ENCODE results near the gene HIVEP3. TPM values are rescaled to one million over a fixed set of nuclear protein-coding genes. Genes with fewer than 3 reads are reported as not detected.

The HIVEP3 gene
- total and polyA plus RNA-seq, 2 of the 13 experiments (the other 11 are each of a cell fraction or from before 2014, with no cell fraction given), result 0.05 TPM; not detected in 1

DNA sequence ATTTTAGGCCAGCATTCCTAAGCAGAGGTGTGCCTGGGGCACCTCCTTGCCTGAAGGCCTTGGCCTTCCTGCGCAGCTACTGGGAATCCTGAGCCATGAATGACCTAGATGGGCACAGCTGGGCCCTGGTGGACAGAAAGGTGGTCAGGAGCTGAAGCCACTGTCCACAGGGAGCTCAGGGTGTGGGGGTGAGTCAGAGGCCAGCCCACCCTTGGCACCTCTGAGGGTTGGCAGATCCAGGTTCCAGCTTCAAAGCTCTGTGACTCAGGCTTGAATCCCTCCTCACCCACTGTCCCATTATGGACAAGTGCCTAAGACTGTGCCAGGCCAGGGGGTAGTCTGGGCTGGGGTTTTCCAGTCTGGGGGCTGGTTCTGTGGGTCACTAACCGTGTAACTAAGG lies 427.8 kb downstream of the HIVEP3 start:
- no TSS peak for BruUV-seq (replicated peaks)
- H4K20me1 ChIP-seq (ENCODE audit: insufficient read depth, low read length), result no peaks in the 10 kb centered on the region
- CTCF ChIA-PET (ENCODE audit: low intra/inter-chr PET ratio, low total read pairs), result no interaction called here
- H3K27me3 ChIP-seq (ENCODE audit: control insufficient read depth in 1 of 2, insufficient read depth in 2 of 2, low read length in 2 of 2), result peaks cover 0 to 11% of the 10 kb centered on the region in 2 experiments; a peak in 3 of 5 replicates
- POLR2A ChIA-PET, result no interaction called here
- intact Hi-C loops (cut with micrococcal nuclease; ENCODE audit: unreplicated experiment) (no loop called here), in situ Hi-C loops (cut with HindIII; ENCODE audit: extremely low pct_ligation_motif_present, low pct_unique_long_range_greater_than_20kb) (no loop called here)
- DNase-seq (ENCODE audit: low spot score) (no peak), FAIRE-seq (no peak), ATAC-seq (no peak)
- no peaks in the 10 kb centered on the region for H3K79me2 ChIP-seq (ENCODE audit: insufficient read depth, low read length)
- no peaks in the 10 kb centered on the region for H3K36me3 ChIP-seq (replicated peaks in 1 of 2; ENCODE audit: control insufficient read depth in 1 of 2, insufficient read depth in 2 of 2, low read length in 2 of 2)
- H3K9ac ChIP-seq (ENCODE audit: insufficient read depth, low read depth, low read length), result no peak overlapping the region
- 0% methylated on average over 1 of the region's 2 CpGs for WGBS (ENCODE audit: low lambda C conversion rate)
- no peaks in the 10 kb centered on the region for H3K9me3 ChIP-seq (ENCODE audit: low read length)
- no peak overlapping the region for H3K4me2 ChIP-seq (ENCODE audit: low read depth, low read length)
- no peak overlapping the region for H2AFZ ChIP-seq (ENCODE audit: low read length)
- no peaks in the 10 kb centered on the region for H3K4me1 ChIP-seq (ENCODE audit: insufficient read depth, low read length)
- H3K27ac ChIP-seq (ENCODE audit: extremely low read length, insufficient read depth, low read length), result no peak overlapping the region
- no peak overlapping the region for H3K4me3 ChIP-seq (replicated peaks in 1 of 3; ENCODE audit: insufficient read depth in 1 of 3, low read depth in 2 of 3, low read length in 3 of 3)
- TF ChIP-seq TBX2 (CRISPR knock-in tag; IDR thresholded peaks at IDR 0.05; ENCODE audit: borderline replicate concordance) (no peak), CREB1 (IDR thresholded peaks at IDR 0.05) (no peak), CREB1 (CRISPR knock-in tag; IDR thresholded peaks at IDR 0.05) (no peak), MYC (CRISPR knock-in tag; IDR thresholded peaks at IDR 0.05; ENCODE audit: borderline replicate concordance) (no peak), TEAD2 (CRISPR knock-in tag; IDR thresholded peaks at IDR 0.05) (no peak), IRF2 (CRISPR knock-in tag; IDR thresholded peaks at IDR 0.05) (no peak), HDAC1 (CRISPR knock-in tag; IDR thresholded peaks at IDR 0.05) (no peak), ZNF780A (CRISPR knock-in tag; IDR thresholded peaks at IDR 0.05) (no peak), ISX (CRISPR knock-in tag; conservative IDR thresholded peaks at IDR 0.05) (no peak), ZBTB3 (CRISPR knock-in tag; IDR thresholded peaks at IDR 0.05; ENCODE audit: borderline replicate concordance, low read depth) (no peak), ZNF121 (CRISPR knock-in tag; IDR thresholded peaks at IDR 0.05) (no peak), ZNF547 (CRISPR knock-in tag; IDR thresholded peaks at IDR 0.05) (no peak), ZNF776 (CRISPR knock-in tag; IDR thresholded peaks at IDR 0.05) (no peak)
- TF ChIP-seq, protein P1, sequence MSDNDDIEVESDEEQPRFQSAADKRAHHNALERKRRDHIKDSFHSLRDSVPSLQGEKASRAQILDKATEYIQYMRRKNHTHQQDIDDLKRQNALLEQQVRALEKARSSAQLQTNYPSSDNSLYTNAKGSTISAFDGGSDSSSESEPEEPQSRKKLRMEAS (IDR thresholded peaks at IDR 0.05), result no peak
- TF ChIP-seq, protein P2, sequence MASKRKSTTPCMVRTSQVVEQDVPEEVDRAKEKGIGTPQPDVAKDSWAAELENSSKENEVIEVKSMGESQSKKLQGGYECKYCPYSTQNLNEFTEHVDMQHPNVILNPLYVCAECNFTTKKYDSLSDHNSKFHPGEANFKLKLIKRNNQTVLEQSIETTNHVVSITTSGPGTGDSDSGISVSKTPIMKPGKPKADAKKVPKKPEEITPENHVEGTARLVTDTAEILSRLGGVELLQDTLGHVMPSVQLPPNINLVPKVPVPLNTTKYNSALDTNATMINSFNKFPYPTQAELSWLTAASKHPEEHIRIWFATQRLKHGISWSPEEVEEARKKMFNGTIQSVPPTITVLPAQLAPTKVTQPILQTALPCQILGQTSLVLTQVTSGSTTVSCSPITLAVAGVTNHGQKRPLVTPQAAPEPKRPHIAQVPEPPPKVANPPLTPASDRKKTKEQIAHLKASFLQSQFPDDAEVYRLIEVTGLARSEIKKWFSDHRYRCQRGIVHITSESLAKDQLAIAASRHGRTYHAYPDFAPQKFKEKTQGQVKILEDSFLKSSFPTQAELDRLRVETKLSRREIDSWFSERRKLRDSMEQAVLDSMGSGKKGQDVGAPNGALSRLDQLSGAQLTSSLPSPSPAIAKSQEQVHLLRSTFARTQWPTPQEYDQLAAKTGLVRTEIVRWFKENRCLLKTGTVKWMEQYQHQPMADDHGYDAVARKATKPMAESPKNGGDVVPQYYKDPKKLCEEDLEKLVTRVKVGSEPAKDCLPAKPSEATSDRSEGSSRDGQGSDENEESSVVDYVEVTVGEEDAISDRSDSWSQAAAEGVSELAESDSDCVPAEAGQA (IDR thresholded peaks at IDR 0.05; ENCODE audit: low read depth), result no peak
- TF ChIP-seq, protein P2 (CRISPR knock-in tag; IDR thresholded peaks at IDR 0.05; ENCODE audit: borderline replicate concordance), result no peak
- TF ChIP-seq, protein P3, sequence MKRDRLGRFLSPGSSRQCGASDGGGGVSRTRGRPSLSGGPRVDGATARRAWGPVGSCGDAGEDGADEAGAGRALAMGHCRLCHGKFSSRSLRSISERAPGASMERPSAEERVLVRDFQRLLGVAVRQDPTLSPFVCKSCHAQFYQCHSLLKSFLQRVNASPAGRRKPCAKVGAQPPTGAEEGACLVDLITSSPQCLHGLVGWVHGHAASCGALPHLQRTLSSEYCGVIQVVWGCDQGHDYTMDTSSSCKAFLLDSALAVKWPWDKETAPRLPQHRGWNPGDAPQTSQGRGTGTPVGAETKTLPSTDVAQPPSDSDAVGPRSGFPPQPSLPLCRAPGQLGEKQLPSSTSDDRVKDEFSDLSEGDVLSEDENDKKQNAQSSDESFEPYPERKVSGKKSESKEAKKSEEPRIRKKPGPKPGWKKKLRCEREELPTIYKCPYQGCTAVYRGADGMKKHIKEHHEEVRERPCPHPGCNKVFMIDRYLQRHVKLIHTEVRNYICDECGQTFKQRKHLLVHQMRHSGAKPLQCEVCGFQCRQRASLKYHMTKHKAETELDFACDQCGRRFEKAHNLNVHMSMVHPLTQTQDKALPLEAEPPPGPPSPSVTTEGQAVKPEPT (CRISPR knock-in tag; IDR thresholded peaks at IDR 0.05; ENCODE audit: low read depth), result no peak
- TF ChIP-seq, protein P4, sequence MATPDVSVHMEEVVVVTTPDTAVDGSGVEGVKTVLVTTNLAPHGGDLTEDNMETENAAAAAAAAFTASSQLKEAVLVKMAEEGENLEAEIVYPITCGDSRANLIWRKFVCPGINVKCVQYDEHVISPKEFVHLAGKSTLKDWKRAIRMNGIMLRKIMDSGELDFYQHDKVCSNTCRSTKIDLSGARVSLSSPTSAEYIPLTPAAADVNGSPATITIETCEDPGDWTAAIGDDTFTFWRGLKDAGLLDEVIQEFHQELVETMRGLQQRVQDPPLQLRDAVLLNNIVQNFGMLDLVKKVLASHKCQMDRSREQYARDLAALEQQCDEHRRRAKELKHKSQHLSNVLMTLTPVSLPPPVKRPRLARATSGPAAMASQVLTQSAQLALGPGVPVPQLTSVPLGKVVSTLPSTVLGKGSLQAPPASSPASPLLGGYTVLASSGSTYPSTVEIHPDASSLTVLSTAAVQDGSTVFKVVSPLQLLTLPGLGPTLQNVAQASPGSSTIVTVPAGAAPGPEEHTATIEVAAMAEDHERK (CRISPR knock-in tag; IDR thresholded peaks at IDR 0.05; ENCODE audit: low read depth), result no peak

All from HepG2 (cell line).